ENCODE data around the gene FHOD3.
A peak's percentile ranks its signal among the peaks of the same experiment; 100 is the strongest.

FHOD3 gene

GRCh38 chr18:36629836-36630235, 332.3 kb downstream of the FHOD3 start:
- no peak for TF ChIP-seq CTCF (IDR thresholded peaks at IDR 0.05; ENCODE audit: extremely low read depth, missing control alignments)

DNA sequence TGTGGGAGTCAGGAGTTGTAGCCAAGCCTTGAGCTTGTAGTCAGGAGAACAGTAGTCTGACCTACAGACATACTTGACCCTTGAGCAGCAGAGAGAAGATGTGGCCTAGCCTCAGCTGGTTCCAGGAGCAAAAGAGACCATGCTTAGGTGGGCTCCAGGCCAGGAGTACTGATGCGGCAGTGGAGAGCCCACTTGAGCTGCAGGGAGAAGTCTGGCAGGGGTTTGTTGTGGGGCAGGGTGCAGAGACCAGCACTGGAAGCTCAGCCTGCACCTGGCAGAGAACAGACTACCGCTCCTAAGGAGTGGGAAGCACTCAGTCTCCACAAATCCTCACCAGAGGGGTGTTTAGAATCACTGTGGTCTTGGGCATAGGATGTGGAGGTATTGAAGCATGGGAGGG, 333.4 kb downstream of the FHOD3 start:
- TF ChIP-seq CTCF (IDR thresholded peaks at IDR 0.05; ENCODE audit: extremely low read depth, missing control alignments): no peak
- no peak for DNase-seq (ENCODE audit: low spot score)

More at GRCh38 chr18:36629836-36630235, 332.3 kb downstream of the FHOD3 start:
- DNase-seq (ENCODE audit: low spot score): no peak

- no peak for TF ChIP-seq CTCF (IDR thresholded peaks at IDR 0.05; ENCODE audit: extremely low read depth, missing control alignments)
- DNase-seq (ENCODE audit: low spot score): peak; percentile 33
Observed at GRCh38 chr18:36633961-36634412, 336.5 kb downstream of the FHOD3 start.

- DNase-seq (ENCODE audit: low spot score): no peak
- TF ChIP-seq CTCF (IDR thresholded peaks at IDR 0.05; ENCODE audit: extremely low read depth, missing control alignments): no peak
Observed at GRCh38 chr18:36634573-36635216, 337.2 kb downstream of the FHOD3 start.

- peak; percentile 50 for DNase-seq (ENCODE audit: low spot score)
- TF ChIP-seq CTCF (IDR thresholded peaks at IDR 0.05; ENCODE audit: extremely low read depth, missing control alignments): no peak
Observed at GRCh38 chr18:36635414-36636096, 338.0 kb downstream of the FHOD3 start.

DNA sequence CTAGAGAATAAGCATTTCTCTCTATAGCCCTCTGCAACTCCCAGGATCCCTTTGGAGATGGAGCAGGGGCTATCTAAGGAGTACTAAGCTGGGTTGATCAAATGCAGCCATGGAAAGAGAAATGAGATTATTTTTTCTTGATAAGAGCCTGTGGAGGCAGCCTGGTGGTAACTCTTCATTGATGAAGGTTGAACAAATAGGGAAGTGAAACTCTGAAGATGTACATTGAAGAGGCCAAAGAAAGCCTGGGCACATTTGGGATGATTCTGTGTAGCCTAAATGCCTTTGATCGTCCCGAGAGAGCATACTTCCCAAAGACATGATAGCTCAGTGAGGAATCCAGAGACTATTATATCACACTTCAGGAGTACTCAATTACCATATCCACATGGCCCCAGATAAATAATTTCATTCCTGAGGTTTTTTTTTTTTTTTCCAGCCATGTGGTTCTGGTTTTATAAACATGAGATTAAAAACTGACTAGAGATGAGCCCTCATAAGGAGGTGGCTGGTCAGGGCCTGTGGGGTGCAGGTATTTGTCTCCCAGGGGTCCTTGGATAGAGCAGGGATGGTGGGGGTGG, 338.8 kb downstream of the FHOD3 start:
- no peak for DNase-seq (ENCODE audit: low spot score)
- no peak for TF ChIP-seq CTCF (IDR thresholded peaks at IDR 0.05; ENCODE audit: extremely low read depth, missing control alignments)

DNA sequence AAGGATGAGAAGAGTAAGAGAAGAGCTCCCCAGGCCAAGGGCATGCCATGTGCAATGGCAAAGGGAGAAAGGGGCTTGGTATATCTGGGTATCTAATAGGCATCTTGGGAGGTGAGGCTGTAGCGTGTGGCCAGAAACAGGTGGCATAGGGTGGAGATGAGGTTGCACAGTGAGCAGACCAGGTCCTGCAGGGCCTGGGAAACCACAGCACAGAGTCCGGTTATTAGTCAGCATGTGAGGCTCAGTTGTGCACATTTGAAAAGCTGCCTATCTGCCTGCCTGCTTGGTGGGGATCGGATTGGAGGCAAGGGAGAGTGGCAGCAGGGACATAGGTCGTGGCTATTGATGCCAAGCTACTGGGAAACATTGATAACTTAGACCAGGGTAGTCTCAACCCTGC, 340.7 kb downstream of the FHOD3 start:
- peak; percentile 72 for DNase-seq (ENCODE audit: low spot score)
- TF ChIP-seq CTCF (IDR thresholded peaks at IDR 0.05; ENCODE audit: extremely low read depth, missing control alignments): no peak

Data from GM20000 (cell line).